NB4 (cell line): Measurements from ENCODE around the gene C16orf90.

ENCODE experiments used
- MAX ChIP-seq: IDR thresholded peaks from 2 replicates; pipeline ENCODE4 v1.6.1; 2011; ENCODE audit warnings: low read depth, low read length
- TF ChIP-seq, protein P1 (sequence below): IDR thresholded peaks from one replicate; pipeline ENCODE4 v1.5.1; 2012; ENCODE audit warnings: low read depth, low read length

GRCh38 chr16:3492356-3492755 lies 2.9 kb downstream of the C16orf90 start:
- TF ChIP-seq MAX: no peak
- TF ChIP-seq, protein P1, sequence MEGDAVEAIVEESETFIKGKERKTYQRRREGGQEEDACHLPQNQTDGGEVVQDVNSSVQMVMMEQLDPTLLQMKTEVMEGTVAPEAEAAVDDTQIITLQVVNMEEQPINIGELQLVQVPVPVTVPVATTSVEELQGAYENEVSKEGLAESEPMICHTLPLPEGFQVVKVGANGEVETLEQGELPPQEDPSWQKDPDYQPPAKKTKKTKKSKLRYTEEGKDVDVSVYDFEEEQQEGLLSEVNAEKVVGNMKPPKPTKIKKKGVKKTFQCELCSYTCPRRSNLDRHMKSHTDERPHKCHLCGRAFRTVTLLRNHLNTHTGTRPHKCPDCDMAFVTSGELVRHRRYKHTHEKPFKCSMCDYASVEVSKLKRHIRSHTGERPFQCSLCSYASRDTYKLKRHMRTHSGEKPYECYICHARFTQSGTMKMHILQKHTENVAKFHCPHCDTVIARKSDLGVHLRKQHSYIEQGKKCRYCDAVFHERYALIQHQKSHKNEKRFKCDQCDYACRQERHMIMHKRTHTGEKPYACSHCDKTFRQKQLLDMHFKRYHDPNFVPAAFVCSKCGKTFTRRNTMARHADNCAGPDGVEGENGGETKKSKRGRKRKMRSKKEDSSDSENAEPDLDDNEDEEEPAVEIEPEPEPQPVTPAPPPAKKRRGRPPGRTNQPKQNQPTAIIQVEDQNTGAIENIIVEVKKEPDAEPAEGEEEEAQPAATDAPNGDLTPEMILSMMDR: no peak
